Muscle of back (tissue), 11 donors: ENCODE results near the gene XKR7. TPM values are rescaled to one million over a fixed set of nuclear protein-coding genes. Genes with fewer than 3 reads are reported as not detected.

ENCODE experiments used
- DNase-seq, 3 donors: peaks; one replicate each; pipeline versions ENCODE4 v3.0.0 to v3.0.0-alpha.2; 2013
- polyA plus RNA-seq, 10 donors: library from polyadenylated mRNA; unstranded; fragments of 120-200 nt; gene quantifications; one replicate each; pipeline ENCODE4 v1.2.1, GENCODE V29; 2013; ENCODE audit not compliant: insufficient read length in 10 of 10

XKR7 gene
- polyA plus RNA-seq, 10 donors = 0.07 to 0.16 (median 0.09) TPM; not detected in 2

- no peak for DNase-seq
These were observed 9.1 kb downstream of the XKR7 start for GRCh38 chr20:31977080-31977479.

GRCh38 chr20:31979713-31980426 lies 11.9 kb downstream of the XKR7 start:
- DNase-seq = no peak

GRCh38 chr20:31981784-31982183 lies 13.8 kb downstream of the XKR7 start:
- no peak for DNase-seq

GRCh38 chr20:31984981-31985471 lies 17.1 kb downstream of the XKR7 start:
- peak in 1 of 3 donors; percentile 15 for DNase-seq

GRCh38 chr20:31987744-31988143 lies 19.8 kb downstream of the XKR7 start:
- no peak for DNase-seq

- DNase-seq = no peak
These were observed 20.6 kb downstream of the XKR7 start for GRCh38 chr20:31988430-31989015.

- no peak for DNase-seq
These were observed 21.2 kb downstream of the XKR7 start for GRCh38 chr20:31989030-31989645.

GRCh38 chr20:31990641-31991338 lies 22.8 kb downstream of the XKR7 start:
- no peak for DNase-seq

GRCh38 chr20:31991339-31991705 lies 23.4 kb downstream of the XKR7 start:
- no peak for DNase-seq

GRCh38 chr20:31992086-31992485 lies 24.1 kb downstream of the XKR7 start:
- DNase-seq = no peak

GRCh38 chr20:31996996-31997395 lies 29.0 kb downstream of the XKR7 start:
- no peak for DNase-seq

- no peak for DNase-seq
These were observed 30.3 kb downstream of the XKR7 start for GRCh38 chr20:31998246-31998645.

- DNase-seq = no peak
These were observed 35.4 kb downstream of the XKR7 start for GRCh38 chr20:32003325-32003724.

- peak in 1 of 3 donors; percentile 11 for DNase-seq
These were observed 37.0 kb downstream of the XKR7 start for GRCh38 chr20:32004963-32005362.

- DNase-seq = no peak
These were observed 38.1 kb downstream of the XKR7 start for GRCh38 chr20:32006053-32006452.

- peak in 1 of 3 donors; percentile 22 for DNase-seq
These were observed 39.2 kb downstream of the XKR7 start for GRCh38 chr20:32006841-32007786.

GRCh38 chr20:32007787-32008616 lies 40.1 kb downstream of the XKR7 start:
- peak in 1 of 3 donors; percentile 50 for DNase-seq

- no peak for DNase-seq
These were observed 41.6 kb downstream of the XKR7 start for GRCh38 chr20:32009564-32009963.

GRCh38 chr20:32010101-32010500 lies 42.1 kb downstream of the XKR7 start, which contains the start of gene CCM2L:
Gene CCM2L, plus strand, starts transcription at chr20:32010438. Its CDS starts 17 bp downstream, at chr20:32010455.
- no peak for DNase-seq

GRCh38 chr20:32010666-32011065 lies 42.7 kb downstream of the XKR7 start:
- no peak for DNase-seq
